Stimulated activated CD4-positive, alpha-beta T cell treated with anti-CD3 and anti-CD28 coated beads, TNF-alpha, amount 100 ng/mL, for 4 hours (primary cell): ENCODE measurements around the gene PDHX.
"Not testable (repeated sequence)": the region's sequence is repeated elsewhere in the genome, so short reads cannot be mapped to it uniquely, and the experiment has no call there.

Experiments
- DNase-seq, 3 experiments: peaks; one replicate each; pipeline ENCODE4 v3.0.0-alpha.2; 2020; ENCODE audit warnings: low read depth in 3 of 3

The PDHX gene

DNA sequence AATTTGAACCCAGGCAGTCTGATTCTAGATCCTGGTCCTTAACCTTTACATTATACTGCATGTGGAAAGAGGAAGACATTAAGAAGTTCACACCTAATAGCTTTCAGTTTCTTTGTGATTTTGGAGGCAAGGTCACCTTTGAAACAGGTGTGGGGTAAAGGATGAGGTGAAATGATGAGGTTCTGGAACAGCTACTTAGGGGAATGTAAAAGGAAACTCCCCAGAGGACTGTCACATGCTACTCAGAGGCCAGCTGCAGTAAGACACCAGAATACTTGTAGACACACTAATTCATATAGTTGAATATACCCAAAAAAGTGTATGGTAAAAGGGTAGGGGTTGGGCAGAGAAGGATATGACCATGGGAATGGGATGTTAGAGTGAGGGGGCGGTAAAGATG is 5.6 kb upstream of the PDHX start:
- no peak for DNase-seq

DNA sequence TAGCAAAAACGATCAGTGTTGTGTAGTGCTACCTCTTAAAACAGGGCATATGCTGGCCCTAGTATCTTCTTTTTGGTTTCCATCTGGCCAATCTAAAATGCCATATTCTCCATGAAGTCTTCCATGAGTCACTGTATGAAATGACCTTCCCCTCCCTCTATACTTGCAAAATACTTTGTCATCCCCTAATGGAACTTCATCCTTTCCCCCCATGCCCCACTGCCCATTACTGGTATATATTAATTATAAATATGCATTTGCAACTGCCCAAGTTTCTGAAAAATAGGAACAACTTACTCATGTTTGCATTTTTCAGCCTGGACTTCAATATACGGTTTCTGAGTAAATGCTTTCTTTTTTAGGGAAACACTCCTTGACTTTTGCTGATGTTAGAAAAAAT is 4.7 kb upstream of the PDHX start:
- no peak for DNase-seq

DNA sequence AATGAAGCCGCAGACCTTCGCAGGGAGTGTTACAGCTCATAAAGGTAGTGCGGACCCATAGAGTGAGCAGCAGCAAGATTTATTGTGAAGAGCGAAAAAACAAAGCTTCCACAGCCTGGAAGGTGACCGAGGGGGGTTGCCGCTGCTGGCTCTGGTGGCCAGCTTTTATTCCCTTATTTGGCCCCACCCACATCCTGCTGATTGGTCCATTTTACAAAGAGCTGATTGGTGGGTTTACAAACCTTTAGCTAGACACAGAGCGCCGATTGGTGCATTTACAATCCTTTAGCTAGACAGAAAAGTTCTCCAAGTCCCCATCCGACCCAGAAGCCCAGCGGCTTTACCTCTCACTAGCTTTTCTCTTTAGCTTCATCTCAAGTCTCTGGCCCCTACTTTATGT is 2.9 kb upstream of the PDHX start:
- DNase-seq, result not testable (repeated sequence)

DNA sequence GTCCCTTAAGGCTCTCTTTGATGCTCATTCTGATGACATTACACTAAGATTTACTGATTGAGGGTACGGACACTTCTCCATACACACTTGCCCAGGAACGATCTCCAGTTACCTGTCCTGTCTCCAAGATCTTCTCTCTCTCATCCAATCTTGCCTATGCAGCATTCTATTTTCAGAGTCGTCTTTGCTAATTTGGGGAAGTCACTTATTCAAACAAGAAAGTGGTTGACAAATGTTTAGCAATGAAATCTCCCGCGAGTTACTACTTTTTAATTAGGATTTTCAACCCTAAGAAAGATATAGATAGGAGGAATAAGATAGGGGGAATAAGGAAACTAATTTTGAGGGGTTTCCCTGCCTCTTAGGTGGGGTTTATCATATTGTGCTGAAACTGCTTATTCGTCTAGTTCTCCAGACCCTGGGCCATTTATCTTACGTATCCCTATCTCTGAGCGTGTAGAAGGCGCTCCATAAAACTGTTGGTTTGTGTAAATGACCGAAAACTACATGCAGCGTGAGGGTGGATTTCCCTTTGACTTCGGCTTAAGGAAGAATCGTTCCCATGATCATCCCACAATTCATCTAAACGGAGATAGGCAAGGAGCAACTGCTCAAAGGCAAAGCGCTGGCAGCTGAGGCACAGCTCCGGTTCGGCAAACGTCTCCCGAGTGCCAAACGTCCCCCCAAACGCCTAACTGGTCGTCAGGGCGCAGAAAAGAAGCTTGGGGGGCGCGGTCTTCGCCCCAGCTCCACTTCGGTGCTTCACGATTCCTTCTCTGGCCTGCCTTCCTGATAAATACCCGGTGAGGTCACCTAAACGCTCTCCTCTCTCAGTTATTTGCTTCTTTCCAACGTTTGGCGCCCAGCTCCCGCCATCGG is 1.0 kb upstream of the PDHX start:
- DNase-seq, result no peak

DNA sequence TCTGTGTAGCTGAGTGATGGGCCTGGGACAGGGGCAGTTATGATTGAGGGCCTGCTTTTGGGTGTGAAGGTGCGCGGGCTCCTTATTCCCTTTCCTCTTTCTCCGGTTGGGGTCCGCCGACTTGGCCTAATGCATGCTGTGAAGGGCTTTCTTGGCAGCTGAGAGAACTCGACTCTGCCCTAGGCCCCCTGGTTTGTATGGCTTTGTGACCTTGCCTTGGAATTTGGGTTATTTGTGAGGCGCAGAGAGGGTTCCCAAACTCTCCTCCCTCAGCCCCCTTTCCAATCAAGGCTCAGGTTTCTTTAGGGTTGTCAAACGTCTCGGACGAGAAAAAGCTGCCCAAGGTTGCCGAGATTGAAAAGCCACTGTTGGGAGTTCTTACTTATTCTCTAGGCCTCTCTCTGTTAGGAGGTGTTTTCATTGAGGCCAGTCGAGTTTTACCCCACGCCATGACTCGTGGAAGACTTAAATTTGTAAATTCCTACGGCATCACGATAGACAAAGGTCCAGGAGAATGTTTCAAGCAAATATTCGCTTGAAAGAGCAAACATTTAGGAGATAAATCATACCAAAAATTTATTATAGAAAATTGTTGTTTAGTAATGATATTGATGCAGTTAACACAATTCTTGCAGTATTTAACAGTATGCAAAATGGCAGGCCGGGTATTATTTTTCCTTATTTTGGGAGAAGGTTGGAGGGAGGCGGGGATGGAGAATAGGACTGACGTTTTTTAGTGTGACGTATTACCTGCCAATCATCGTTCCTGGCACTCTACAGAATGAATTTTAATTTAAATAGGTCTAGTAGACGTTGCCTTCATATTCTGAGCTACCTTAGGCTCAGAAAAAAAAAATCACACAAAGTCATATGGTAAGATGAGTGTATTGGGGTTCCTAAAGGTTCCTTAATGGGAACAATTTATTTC is 689 bp downstream of the PDHX start:
- no peak for DNase-seq

DNA sequence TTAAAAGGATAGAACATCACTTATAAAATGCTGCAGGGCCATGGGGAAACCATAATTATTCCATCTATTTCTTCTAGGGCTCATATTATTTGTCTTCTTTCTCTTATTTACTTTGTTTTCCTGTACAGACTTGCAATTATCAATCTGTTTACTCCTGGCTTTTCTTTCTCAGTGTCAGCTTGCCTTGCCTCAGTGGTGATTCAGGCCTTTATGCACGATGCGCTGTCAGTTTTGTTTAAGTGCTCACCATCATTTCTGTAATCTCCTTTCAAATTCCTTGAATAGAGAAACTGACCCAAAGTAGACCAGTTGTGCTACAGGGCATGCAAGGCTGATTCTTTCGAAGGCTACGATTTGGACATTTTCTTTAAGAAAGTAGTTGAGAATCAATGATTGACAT is 4.7 kb downstream of the PDHX start:
- DNase-seq, result no peak

DNA sequence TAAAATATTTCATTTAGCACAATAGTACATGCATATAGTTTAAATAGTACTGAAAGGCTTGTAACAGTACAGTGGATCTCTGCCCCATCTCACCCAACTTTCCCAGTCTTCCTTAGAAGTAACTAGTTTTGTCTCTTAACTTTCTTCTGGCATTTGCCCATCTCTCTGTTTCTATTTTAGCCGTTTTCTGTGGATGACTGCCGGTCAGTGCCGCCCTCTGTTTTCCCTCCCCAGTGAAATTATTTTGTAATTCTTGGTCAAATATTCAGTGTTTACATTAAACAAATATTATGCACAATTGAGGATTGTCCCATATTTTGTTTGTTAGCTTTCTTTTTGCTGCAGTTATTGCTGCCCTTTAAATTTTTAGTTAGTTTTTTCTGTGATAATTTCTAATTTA is 8.3 kb downstream of the PDHX start:
- no peak for DNase-seq

DNA sequence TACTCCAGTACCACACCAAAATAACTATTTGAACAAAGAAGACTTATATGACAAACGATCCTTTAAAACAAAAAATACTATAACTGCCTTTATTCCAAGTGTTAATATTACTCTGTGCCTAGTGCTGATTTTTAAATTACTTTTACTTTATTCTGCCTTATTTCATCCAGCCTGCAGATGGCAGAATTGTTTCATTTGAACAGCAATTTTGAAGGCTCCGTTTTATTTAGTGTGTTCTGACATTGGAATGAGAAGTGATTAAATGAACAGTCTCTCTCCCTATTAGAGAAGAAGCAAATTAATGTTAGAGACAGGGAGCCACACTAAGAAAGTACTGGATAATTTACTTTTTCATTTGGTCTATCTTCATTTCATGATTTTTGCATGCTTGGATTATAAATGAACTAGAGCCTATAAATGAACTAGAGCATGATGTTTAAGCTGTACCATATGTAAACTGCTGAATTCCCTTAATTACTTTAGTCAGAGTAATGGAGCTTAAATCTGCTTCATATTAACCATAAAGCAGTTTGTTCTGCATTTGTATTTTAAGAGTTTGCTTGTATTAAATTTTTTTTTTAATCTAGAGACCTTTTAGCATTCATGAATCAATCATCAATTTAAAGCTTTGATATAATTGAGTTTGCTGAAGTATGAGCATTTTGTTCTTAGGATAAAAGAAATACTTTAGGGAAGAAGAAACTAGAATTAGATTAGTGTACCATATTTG is 9.8 kb downstream of the PDHX start:
- peak in 1 of 3 experiments; percentile 2 for DNase-seq

DNA sequence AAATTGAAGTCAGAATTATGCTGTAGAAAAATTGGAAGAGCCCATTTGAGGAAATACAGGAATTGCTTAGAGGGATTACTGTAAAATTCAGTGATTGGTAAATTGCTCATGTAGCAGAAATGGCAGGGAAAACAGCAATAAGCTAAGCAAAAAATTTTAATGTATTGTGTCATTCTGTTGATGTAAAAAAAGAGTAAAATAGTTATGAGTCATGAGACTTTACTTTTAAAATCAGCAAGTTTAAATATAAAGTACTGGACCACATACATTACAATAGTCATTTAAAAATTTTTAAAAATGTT is 10.4 kb downstream of the PDHX start:
- DNase-seq, result no peak

DNA sequence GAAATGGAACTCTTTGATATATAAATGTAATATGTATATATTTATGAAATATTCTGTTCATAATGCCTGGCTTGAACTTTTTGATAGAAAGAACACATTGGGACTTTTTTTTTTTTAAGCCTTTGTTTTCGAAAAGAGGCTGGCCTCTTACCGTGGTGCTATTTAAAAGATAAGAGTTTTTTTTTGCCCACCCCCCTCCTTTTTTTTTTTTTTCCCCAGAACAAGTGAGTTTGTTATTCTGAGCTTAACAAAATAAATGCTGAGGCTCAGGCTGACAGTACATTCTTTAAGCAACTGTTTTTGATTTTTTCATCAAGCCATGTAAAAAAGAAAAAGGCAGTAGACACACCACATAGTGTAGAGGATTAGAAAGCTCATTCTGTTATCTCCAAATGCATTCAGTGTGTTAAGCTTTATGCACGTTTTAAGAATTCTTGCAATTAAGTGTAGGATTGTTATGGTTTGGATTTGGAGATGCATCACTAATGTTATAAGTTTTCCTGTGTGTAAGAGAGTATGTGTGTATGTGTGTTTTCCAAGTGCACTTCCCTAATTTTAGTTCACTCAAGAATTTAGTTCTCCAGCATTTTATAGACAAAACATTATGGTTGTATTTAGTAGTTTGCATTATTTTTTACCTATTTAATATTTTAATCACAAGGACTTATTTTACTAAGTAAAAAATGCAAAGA is 12.0 kb downstream of the PDHX start:
- DNase-seq, result no peak

DNA sequence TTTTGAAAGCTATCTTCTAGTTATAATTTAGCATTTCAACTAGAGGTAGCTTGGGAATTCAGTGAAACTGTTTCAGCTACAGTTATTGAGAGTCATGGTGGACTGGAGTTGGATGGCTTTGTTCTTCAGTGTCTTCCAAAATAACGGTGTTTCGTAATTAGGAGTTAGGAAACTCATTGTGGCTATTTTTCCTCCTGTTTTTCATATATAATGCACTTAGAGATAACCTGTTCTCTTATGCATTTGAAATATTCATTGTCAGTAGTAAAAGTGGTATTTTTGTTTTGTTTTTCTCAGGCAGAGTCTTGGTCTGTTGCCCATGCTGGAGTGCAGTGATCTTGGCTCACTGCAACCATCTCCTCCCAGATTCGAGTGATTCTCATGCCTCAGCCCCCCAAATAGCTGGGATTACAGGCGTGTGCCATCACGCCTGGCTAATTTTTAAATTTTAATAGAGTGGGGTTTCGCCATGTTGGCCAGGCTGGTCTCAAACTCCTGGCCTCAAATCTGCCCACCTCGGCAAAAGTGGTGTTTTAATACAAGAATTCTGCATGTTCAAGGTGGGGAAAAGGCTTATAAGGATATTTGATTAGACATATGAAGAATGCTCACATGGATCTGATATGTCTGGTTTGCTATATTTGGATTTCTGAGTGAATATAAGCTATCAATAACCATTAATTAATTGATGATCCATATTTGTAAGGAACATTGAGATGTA is 12.7 kb downstream of the PDHX start:
- DNase-seq, result no peak

DNA sequence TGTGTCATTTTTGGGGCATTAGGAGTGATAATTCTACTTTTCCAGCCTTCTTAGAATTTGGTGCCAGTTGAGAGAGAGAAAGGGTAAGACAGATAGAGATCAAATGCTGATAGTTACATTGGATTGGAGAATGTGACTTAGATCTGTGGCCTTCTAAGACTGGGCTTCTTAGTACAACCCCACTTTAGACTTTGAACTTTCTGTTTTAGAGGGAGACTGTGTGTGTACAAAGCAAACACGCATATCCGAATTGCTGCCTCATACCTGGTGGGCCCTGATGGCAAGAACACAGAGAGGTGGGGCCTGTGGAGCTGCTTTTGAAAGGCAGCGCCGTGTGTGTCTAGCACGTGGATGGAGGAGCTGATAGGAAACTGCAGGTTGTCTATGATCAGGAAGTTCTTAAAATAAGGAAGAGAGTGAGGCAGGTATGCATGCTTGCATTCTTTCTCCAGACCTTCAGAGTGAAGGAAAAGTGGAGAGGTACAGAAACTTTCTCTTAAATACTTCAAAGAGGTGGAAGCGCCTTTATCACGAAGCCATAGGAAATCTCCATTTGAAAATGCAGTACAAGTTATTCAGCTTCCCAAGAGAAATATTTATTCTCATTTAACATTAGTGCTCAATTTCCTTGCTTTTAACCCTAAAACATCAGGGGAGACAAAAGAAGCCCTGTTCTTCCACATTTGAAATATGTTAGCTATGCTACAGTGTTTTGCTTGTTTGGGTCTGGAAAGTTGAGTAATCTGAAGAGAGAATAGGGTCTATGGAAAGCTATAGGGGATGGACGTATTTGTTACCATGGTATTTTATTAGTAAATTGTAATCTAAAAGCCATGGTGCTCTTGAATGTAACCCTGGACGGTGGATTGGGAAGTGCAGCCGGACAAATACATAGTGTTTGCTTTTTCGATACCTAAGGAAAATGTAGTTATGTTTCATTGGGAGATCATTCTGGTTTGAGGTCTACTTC is 13.7 kb downstream of the PDHX start:
- DNase-seq, result no peak

DNA sequence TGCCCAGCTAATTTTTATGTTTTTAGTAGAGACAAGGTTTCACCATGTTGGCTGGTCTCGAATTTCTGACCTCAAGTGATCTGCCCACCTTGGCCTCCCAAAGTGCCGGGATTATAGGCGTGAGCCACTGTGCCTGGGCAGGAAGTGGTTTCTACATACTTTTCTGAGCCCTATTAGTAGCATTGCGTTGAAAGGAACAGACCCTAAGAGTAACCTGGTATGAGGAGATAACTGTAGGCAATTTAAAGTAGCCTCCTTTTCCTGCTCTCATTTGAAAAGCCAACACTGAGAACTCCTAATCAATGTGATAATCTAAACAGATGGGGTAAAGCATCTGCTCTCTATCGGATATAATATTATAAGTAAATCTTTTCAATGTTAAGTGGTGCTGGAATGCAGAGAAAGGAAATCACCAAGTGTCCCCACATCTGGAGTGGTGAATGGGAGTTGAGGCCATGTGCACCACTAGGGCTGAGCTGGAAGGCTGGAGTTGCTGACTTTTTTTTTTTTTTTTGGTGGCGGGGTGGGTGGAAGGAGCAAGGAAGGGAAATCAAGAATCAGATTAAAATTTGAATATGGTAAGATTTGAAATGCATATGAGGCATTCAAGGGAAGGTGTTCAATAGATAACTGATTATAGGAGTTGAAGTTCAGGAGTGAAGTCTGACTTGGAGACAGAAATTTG is 20.7 kb downstream of the PDHX start:
- no peak for DNase-seq

DNA sequence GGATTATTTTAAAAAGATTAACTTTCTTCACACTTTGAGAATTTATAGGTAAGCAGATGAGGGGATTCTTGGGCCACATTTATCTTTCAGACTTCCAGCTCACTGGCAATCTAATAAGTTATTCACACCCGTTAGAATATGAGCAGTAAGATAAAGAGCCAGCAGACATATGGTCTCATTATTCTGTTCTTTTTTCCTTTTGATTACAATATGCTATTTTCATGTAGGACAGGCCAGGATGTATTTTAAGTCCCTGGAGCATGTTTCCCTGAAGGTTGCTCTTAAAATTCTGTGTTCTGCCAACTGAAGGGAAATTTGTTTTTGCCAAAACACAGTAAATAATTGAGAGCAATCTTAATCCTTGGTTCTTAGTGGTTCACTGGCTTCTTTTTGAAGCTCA is 22.2 kb downstream of the PDHX start:
- DNase-seq, result no peak

DNA sequence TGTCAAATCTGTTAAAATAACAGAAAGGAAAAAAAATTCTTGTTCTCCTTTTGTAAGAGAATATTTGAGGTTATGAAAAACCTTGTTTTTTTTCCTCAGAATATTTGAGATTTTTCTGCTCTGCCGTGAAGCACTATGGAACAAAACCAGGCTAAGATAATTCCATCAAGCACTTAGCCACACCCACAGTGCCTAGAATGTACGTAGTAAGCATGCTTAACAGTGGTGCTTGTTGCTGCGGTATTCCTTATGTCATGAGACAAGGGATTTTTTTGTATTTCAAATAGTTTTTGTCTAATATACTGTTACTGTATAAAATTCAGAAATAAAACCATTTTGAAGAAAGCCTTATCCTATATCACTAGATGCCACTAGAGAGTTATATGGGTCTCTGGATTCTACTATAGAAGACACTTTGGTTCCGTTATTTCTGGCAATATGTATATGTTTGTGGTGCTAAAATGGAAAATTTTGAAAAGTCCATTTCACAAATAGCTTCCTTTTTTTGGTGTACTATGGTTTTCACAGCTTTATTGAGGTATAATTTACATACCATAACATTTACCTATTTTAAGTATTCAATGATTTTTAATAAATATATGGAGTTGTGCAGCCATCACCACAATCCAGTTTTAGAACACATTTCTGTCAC is 23.7 kb downstream of the PDHX start:
- DNase-seq, result no peak

DNA sequence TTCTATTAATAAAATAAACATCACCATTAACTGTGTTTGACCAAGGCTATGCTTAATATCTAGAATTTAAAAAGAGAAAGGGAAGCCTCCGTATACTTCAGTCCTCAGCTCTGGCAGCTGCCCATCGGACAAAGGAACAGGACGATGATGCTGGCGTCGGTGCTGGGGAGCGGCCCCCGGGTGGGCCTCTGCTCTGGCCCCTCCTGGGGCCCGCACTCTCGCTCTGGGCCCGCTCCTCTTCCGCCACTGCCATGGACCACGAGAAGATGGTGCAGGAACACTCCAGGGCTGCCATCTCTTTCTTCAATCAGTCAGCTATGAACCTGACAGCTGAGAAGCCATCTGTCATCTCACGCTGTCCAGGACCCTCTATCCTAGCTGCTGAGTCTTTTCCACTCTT is 25.3 kb downstream of the PDHX start:
- DNase-seq, result no peak

DNA sequence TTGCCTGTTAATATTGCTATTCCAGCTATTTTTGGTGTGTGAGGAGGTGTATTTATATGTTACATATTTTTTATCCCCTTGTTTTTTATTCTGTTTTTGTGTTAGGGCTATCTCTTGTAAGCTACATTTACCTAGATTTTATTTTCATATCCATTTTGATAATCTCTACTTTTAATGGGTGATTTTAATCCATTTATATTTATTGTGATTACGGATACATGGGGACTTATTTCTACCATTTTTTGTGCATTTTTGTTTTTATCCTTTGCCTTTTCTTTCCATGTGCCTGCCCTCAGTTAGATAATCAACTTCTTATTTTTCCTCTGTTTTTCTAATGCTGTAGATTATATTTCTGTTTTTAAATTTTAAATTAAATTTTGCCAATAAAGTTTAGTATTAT is 28.3 kb downstream of the PDHX start:
- no peak for DNase-seq

DNA sequence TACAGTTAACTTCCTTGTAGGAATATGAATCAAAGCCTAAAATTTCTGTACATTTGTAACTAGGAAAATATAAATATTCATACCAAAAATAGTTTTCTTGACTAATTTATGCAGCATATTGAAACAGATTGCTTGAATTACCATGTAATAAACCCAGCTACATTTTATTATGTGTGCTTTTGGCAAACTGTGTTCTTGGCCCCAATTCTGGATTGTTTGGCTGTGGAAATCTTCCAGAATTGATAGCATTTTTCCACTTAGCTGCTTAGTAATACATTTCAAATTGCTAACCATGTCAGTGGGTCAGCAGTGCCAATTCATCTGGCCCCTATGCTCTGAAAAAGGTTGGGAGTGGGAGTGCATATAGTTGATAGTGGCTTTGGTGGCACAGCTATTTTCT is 32.3 kb downstream of the PDHX start:
- DNase-seq, result no peak

DNA sequence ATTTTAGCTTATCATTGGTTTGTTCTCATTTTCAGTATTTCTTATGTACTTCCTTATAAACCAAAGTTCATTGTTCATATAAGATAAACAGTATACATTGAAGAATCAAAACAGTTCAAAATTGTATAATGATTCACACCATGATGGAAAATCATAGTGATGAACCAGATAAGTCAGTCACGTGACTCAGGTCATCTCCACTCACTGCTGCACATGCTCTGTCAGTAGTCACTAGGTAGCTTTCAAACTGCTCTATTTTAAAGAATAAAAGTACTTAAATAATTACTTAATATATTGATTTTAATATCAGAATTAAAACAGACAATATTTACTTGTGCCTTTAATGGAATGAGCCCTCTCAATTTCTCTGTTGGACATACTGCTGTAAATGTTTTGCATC is 37.5 kb downstream of the PDHX start:
- no peak for DNase-seq
